Neural cell (in vitro differentiated cells): ENCODE measurements around the gene MPPED2.

Experiments used
- CTCF ChIP-seq: fragments of 450-650 bp; IDR thresholded peaks from 2 replicates; pipeline ENCODE4 v1.5.1; 2014; ENCODE audit warnings: antibody characterized with exemption, mild to moderate bottlenecking, moderate library complexity; ENCODE audit not compliant: poor library complexity, severe bottlenecking
- EZH2 ChIP-seq: fragments of 200-600, 300-800 bp; shearing (Covaris generic), sonication (generic); IDR thresholded peaks from 2 replicates; pipeline ENCODE4 v1.6.1; 2014; ENCODE audit warnings: antibody characterized with exemption, low read length, borderline replicate concordance, mild to moderate bottlenecking; ENCODE audit not compliant: insufficient read depth, poor library complexity, severe bottlenecking
- MXI1 ChIP-seq: fragments of 450-650 bp; conservative IDR thresholded peaks from 2 replicates; pipeline ENCODE4 v1.6.1; 2014; ENCODE audit warnings: antibody characterized with exemption, mild to moderate bottlenecking; ENCODE audit not compliant: poor library complexity, severe bottlenecking
- POLR2AphosphoS5 ChIP-seq: IDR thresholded peaks from 2 replicates; pipeline ENCODE4 v1.6.1; 2012
- RAD21 ChIP-seq: fragments of 450-650 bp; conservative IDR thresholded peaks from 2 replicates; pipeline ENCODE4 v1.6.1; 2014; ENCODE audit warnings: antibody characterized with exemption, mild to moderate bottlenecking, moderate library complexity
- SMC3 ChIP-seq: fragments of 450-650 bp; conservative IDR thresholded peaks from 2 replicates; pipeline ENCODE4 v1.6.1; 2014; ENCODE audit warnings: antibody characterized with exemption, mild to moderate bottlenecking, moderate library complexity; ENCODE audit not compliant: poor library complexity
- TAF1 ChIP-seq: IDR thresholded peaks from 2 replicates; pipeline ENCODE4 v1.6.1; 2012; ENCODE audit warnings: low read depth

GRCh38 chr11:30462421-30462820 lies 123.7 kb downstream of the MPPED2 start:
- TF ChIP-seq CTCF (no peak), EZH2 (no peak), TAF1 (no peak), POLR2AphosphoS5 (no peak), RAD21 (no peak), SMC3 (no peak), MXI1 (no peak)
